Activated CD8-positive, alpha-beta memory T cell treated with anti-CD3 and anti-CD28 coated beads, Interleukin-2, amount 50 U/mL, for 48 hours (primary cell): ENCODE data around the gene GNAI3.
A peak's percentile ranks its signal among the peaks of the same experiment; 100 is the strongest.

ENCODE experiments used
- DNase-seq: peaks from one replicate; pipeline ENCODE4 v3.0.0-alpha.2; 2020

GNAI3 gene

GRCh38 chr1:109548321-109549267 is at the start of gene GNAI3:
TSS of gene GNAI3 (plus strand) at chr1:109548615. CDS start at chr1:109548721, 106 bp downstream.
- peak; percentile 94 for DNase-seq

- peak; percentile 43 for DNase-seq
Measured at GRCh38 chr1:109499081-109499480, 49.3 kb upstream of the GNAI3 start.

- peak; percentile 74 for DNase-seq
Measured at GRCh38 chr1:109499661-109500536, 48.5 kb upstream of the GNAI3 start.

- no peak for DNase-seq
Measured at GRCh38 chr1:109500941-109501381, 47.5 kb upstream of the GNAI3 start.

GRCh38 chr1:109501644-109502363 is 46.6 kb upstream of the GNAI3 start:
- no peak for DNase-seq

- no peak for DNase-seq
Measured at GRCh38 chr1:109502364-109502851, 46.0 kb upstream of the GNAI3 start.

GRCh38 chr1:109503935-109504334 is 44.5 kb upstream of the GNAI3 start:
- peak; percentile 38 for DNase-seq

GRCh38 chr1:109504974-109505373 is 43.4 kb upstream of the GNAI3 start:
- no peak for DNase-seq

- DNase-seq, result peak; percentile 50
Measured at GRCh38 chr1:109508001-109508872, 40.2 kb upstream of the GNAI3 start.

GRCh38 chr1:109508873-109509175 is 39.6 kb upstream of the GNAI3 start:
- no peak for DNase-seq

- peak; percentile 83 for DNase-seq
Measured at GRCh38 chr1:109509176-109510134, 39.0 kb upstream of the GNAI3 start, which contains the start of gene AMIGO1. TSS of gene AMIGO1 (minus strand) at chr1:109509727. CDS start at chr1:109508912, 815 bp downstream.

GRCh38 chr1:109513110-109513710 is 35.2 kb upstream of the GNAI3 start:
- DNase-seq, result no peak

GRCh38 chr1:109514846-109515245 is 33.6 kb upstream of the GNAI3 start:
- no peak for DNase-seq

- DNase-seq, result no peak
Measured at GRCh38 chr1:109516872-109517271, 31.5 kb upstream of the GNAI3 start.

GRCh38 chr1:109517337-109517736 is 31.1 kb upstream of the GNAI3 start:
- DNase-seq, result no peak

- no peak for DNase-seq
Measured at GRCh38 chr1:109521002-109521951, 27.1 kb upstream of the GNAI3 start.

GRCh38 chr1:109522026-109522425 is 26.4 kb upstream of the GNAI3 start:
- DNase-seq, result no peak

- DNase-seq, result no peak
Measured at GRCh38 chr1:109523706-109524105, 24.7 kb upstream of the GNAI3 start.
